Nephron (organoid): ENCODE measurements around the gene SGF29.
"Not testable (repeated sequence)": the region's sequence is repeated elsewhere in the genome, so short reads cannot be mapped to it uniquely, and the experiment has no call there.

Experiments used
- H3K27ac Mint-ChIP-seq, 3 experiments: 2 replicates each; pipeline ENCODE4 v1.8.0; 2020; ENCODE audit warnings: mixed read lengths in 3 of 3, mild to moderate bottlenecking in 2 of 3, moderate library complexity in 1 of 3
- H3K27me3 Mint-ChIP-seq: 2 replicates; pipeline ENCODE4 v1.8.0; 2021; ENCODE audit warnings: low read depth, mild to moderate bottlenecking, moderate library complexity, mixed read lengths
- H3K36me3 Mint-ChIP-seq: 2 replicates; pipeline ENCODE4 v1.8.0; 2020; ENCODE audit warnings: low read depth, mixed read lengths
- H3K4me1 Mint-ChIP-seq: 2 replicates; pipeline ENCODE4 v1.8.0; 2020; ENCODE audit warnings: mixed read lengths
- H3K4me3 Mint-ChIP-seq, 3 experiments: 2 replicates each; pipeline ENCODE4 v1.8.0; 2020; ENCODE audit warnings: mild to moderate bottlenecking in 3 of 3, mixed read lengths in 3 of 3, moderate library complexity in 2 of 3
- H3K9me3 Mint-ChIP-seq: 2 replicates; pipeline ENCODE4 v1.8.0; 2020; ENCODE audit warnings: mixed read lengths
- CTCF ChIP-seq, 3 experiments: fragments of 200-600 bp; sonication (generic); IDR thresholded peaks; one replicate each; pipeline ENCODE4 v1.5.0; 2021; ENCODE audit warnings: antibody characterized with exemption in 3 of 3; ENCODE audit not compliant: unreplicated experiment in 3 of 3

The SGF29 gene

DNA sequence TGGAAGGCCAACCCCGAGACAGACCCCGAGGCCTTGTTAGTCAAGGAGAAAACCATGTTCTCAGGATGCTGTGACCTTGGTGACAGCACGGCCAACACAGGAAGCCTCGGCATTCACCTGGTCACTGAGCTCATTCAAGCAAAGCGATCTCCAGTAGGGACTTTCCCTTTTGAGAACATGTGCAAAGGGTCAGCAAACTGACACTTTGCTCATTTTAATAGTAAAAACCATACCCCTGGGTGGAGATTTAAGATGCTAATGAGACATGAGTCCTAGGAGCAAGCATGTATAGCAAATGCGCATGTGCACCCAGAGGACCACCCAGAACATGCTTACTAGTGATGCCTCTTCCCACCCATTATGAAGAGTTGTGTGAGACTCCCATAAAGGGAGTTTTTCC lies 48.8 kb downstream of the SGF29 start:
- Mint-ChIP-seq H3K9me3 (no peaks in the 10 kb centered on the region), H3K27ac (no peak overlapping the region), H3K27me3 (no peaks in the 10 kb centered on the region), H3K4me3 (no peak overlapping the region), H3K4me1 (no peaks in the 10 kb centered on the region), H3K36me3 (no peaks in the 10 kb centered on the region)
- TF ChIP-seq CTCF (IDR thresholded peaks at IDR 0.05; ENCODE audit: unreplicated experiment in 3 of 3) = no peak

DNA sequence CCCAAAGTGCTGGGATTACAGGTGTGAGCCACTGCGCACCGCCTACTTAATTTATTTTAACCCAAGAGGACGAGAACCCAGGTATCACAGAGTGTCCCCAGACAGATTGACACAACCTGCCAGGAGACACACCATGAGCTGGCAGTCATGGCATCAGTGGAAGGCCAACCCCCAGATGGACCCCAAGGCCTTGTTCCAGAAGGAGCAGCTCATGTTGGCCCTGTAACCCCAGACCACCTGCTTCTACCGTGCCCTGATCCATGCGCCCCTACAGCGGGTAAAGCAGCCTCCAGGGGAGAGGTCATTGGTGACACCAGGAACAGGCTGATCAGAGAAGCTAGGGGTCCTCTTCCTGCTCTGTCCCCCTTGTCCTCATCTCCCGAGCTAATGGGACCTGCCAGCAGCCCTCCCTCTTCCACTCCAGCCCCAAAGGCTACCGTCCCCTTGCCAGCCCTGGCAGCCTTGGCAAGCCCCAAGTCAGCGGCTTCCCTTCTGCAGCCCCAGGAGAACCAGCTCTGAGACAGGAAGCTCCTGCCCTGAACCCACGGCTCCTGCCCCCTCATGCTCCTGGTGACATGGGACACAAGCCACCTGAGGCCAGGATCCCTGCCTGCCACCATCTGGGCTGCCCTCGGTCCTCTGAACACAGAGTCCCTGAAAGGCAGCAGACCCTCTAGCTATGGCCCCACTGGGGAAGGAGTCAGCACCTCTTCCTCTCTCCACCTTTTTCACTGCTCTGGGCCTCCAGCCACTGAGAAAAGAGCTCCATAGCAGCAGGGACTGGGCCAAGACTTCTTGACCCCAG lies 49.9 kb downstream of the SGF29 start:
- H3K36me3 Mint-ChIP-seq = no peaks in the 10 kb centered on the region
- no peak for TF ChIP-seq CTCF (IDR thresholded peaks at IDR 0.05; ENCODE audit: unreplicated experiment in 3 of 3)
- no peaks in the 10 kb centered on the region for H3K4me1 Mint-ChIP-seq
- no peaks in the 10 kb centered on the region for H3K27me3 Mint-ChIP-seq
- no peak overlapping the region for H3K27ac Mint-ChIP-seq
- H3K4me3 Mint-ChIP-seq = no peak overlapping the region
- H3K9me3 Mint-ChIP-seq = no peaks in the 10 kb centered on the region

DNA sequence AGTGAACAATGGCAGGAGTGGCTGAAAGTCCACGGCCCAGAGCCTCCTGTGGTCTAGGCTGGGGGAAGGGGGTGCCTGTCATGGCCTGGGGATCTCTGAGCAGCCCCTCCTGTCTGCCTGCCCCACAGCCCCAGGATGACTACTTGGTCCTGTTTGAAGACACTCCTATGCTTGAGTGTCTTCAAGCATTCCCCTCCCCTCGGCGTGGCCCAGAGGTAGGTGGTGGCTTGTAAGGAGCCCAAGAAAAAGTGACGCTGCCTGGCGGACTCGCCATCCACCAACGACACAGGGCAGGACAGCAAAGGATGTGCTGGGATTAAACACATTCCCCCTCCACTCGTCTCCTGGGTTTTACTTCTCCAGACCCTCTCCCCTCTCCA lies 50.5 kb downstream of the SGF29 start:
- Mint-ChIP-seq H3K4me1 (peaks cover 2% of the 10 kb centered on the region), H3K27ac (no peak overlapping the region), H3K36me3 (no peaks in the 10 kb centered on the region), H3K4me3 (no peak overlapping the region), H3K9me3 (no peaks in the 10 kb centered on the region), H3K27me3 (no peaks in the 10 kb centered on the region)
- no peak for TF ChIP-seq CTCF (IDR thresholded peaks at IDR 0.05; ENCODE audit: unreplicated experiment in 3 of 3)

GRCh38 chr16:28606291-28607115 lies 52.8 kb downstream of the SGF29 start:
- Mint-ChIP-seq H3K36me3 (no peaks in the 10 kb centered on the region), H3K27me3 (no peaks in the 10 kb centered on the region), H3K4me1 (peaks cover 10% of the 10 kb centered on the region), H3K27ac (no peak overlapping the region), H3K9me3 (no peaks in the 10 kb centered on the region), H3K4me3 (no peak overlapping the region)
- TF ChIP-seq CTCF (IDR thresholded peaks at IDR 0.05; ENCODE audit: unreplicated experiment in 3 of 3) = no peak

DNA sequence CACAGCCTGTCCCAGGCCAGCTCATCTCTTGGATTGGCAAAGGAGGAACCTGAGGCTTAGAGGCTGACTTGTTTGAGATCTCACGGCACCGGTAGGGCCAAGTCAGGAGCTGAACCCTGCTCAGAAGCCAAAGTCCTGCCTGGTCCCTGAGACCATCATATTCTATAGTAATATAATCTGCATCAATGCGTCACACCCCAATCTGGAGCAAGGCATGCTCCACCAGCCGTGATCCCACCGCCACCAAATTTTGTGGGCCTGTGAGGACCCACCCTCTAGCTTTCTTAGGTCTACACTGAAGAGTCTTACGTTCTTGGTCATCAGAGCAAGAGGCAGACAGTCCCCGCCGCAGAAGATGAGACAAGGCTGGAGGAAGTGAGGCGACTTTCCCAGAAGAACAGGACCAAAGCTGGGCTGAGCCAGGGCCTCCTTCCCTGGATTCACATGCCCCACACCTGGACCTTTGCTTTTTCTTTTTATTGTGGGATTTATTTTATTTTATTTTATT lies 53.5 kb downstream of the SGF29 start:
- Mint-ChIP-seq H3K27ac (no peak overlapping the region), H3K36me3 (no peaks in the 10 kb centered on the region), H3K9me3 (no peaks in the 10 kb centered on the region), H3K27me3 (no peaks in the 10 kb centered on the region), H3K4me1 (peaks cover 10% of the 10 kb centered on the region), H3K4me3 (no peak overlapping the region)
- TF ChIP-seq CTCF (IDR thresholded peaks at IDR 0.05; ENCODE audit: unreplicated experiment in 3 of 3) = no peak

DNA sequence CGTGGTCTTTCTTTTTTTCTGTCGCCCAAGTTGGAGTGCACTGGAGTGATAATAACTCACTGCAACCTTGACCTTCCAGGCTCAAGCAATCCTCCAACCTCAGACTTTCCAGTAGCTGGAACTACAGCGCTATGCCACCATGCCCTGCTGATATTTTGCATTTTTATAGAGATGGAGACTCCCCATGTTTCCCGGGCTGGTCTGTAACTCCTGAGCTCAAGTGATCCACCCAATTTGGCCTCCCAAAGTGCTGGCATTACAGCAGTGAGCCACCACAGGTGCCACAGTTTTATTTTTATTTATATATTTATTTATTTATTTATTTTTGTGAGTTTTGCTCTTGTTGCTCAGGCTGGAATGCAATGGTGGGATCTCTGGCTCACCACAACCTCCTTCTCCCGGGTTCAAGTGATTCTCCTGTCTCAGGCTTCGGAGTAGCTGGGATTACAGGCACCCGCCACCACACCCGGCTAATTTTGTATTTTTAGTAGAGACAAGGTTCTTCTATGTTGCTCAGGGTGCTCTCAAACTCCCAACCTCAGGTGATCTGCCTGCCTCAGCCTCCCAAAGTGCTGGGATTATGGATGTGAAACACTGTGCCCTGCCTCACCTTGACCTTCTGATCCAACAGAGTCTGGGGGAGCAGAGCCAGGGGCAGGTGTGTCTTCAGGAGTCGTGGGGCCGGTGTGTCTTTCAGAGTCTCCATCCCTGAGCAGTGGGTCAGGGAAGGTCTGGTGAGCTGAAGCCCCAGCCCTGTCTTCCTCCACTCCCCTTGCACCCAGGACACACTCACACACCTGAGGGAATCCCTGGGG lies 54.2 kb downstream of the SGF29 start:
- not testable (repeated sequence) for H3K27me3 Mint-ChIP-seq, H3K27ac Mint-ChIP-seq, H3K4me3 Mint-ChIP-seq, H3K9me3 Mint-ChIP-seq, H3K4me1 Mint-ChIP-seq, H3K36me3 Mint-ChIP-seq

DNA sequence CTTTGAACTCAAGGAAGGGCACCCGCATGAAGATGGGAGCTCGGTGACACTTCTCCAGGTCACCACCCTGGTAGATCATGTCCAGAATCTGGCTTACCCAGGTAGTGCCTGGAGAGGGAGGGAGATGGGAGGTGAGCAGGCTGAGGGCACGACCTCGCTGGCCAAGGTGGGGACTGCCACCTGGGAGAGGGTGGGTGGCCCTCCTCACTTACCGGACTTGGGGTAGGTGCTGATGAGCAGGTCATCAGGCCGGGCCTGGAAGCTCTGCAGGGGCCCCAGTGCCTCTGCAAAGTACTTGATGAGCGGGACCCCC lies 54.7 kb downstream of the SGF29 start:
- H3K36me3 Mint-ChIP-seq, H3K27ac Mint-ChIP-seq, H3K4me3 Mint-ChIP-seq, H3K27me3 Mint-ChIP-seq, H3K4me1 Mint-ChIP-seq, H3K9me3 Mint-ChIP-seq: not testable (repeated sequence)

DNA sequence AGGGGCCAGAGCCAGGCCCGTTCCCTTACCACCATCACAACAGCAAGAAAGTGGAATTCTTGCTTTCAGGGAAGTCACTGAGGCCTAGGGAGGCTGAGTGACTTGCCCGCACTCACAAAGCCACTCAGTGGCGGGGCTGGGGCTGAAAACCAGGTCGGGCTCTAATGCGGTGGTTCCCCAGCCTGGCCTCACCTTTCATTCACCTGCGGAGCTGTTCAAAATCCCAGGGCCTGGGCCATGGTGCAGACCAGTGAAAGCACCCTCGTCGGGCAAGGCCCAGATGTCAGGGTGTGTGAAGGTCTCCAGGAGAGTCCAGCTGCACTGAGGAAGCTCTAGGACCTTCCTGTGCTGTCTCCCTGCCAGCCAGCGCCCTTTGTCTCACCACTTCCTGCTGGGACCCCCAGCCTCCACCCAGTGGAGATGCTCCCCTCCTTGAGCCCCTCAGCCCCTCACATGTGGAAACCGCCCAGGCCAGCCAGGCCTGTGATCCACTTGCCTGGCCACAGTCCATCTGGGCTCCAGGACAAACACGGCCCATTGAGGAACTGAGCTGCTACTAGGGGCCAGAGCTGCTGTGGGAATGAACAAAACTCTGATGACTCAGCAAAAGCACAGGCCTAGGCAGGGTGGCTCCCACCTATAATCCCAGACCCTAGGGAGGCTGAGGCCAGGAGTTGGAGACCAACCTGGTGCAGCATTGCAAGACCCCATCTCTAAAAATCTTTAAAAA lies 55.3 kb downstream of the SGF29 start:
- H3K36me3 Mint-ChIP-seq, H3K9me3 Mint-ChIP-seq, H3K27me3 Mint-ChIP-seq, H3K4me1 Mint-ChIP-seq: not testable (repeated sequence)
- Mint-ChIP-seq H3K4me3 (peak overlapping the region; percentile 75 to 78 (median 77)), H3K27ac (peak overlapping the region; percentile 70 to 79 (median 78))
